Right ventricle myocardium inferior (tissue), 1 donor: ENCODE data around the gene ENC1. TPM values are rescaled to one million over a fixed set of nuclear protein-coding genes. Genes with fewer than 3 reads are reported as not detected.

Source experiments
- ATAC-seq: fragments of 200-7000 bp; cut with Tn5 transposase; one replicate; pipeline ENCODE4 v1.9.1; 2020; ENCODE audit warnings: mild to moderate bottlenecking, moderate library complexity
- DNase-seq: peaks from one replicate; pipeline ENCODE4 v3.0.0; 2021; ENCODE audit errors: missing footprints
- intact Hi-C: fragments of 100-400 bp; cut with DNase I; formaldehyde crosslinking; loops from one replicate; pipeline ENCODE4 v1.11.0; 2022
- total RNA-seq: library from RNA; stranded (reverse); fragmentation: NEBNext Ultra II Directional; extraction: Animal tissue kit (Norgen Biotek cat#: 25700); gene quantifications from one replicate; pipeline ENCODE4 v1.2.1, GENCODE V29; 2021
- donor health status: DM: no; HTN: yes; CAD: no; lungs with severe emphysema.

ENC1 gene
- total RNA-seq, 1 donor from 2014 or later: 3.7 TPM

DNA sequence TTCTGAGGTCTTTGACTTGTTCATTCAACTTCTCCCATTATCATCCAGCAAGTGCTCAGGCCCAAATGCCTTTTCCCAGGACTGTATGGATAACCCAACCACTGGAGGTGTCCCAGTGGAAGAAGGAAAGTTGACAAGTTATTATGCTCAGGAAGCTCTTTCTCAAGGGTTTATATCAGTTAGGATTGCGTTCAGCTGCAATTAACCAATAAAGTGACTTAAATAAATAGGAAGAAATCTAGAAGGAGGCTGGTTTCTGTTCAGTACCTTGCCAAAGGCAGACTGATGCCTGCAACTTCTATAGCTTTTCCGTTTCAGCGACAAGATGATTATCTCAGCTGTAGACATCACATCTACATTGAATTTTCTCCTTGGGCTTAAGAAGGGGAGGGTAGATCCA is 52.1 kb downstream of the ENC1 start:
- DNase-seq: no peak
- intact Hi-C loops: no loop called here
- no peak for ATAC-seq

DNA sequence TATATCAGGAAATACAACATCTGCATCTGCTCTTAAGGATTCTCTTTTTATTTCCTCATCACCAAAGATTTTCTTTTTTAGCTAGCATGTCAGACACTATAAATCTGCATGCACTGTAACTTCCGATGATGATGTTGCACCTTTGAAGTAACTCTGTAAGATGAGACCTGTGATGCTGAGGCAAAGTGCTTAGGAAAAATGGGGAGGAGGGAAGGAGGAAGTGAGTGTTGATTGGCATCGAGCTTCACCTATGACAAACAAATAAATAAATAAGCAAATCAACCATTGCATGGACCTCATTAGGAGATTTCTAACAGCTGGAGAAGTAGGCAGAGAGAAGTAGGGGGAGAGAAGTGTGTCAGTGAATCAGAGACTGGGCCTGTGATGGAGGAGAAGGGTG is 52.6 kb downstream of the ENC1 start:
- ATAC-seq: no peak
- intact Hi-C loops: no loop called here

DNA sequence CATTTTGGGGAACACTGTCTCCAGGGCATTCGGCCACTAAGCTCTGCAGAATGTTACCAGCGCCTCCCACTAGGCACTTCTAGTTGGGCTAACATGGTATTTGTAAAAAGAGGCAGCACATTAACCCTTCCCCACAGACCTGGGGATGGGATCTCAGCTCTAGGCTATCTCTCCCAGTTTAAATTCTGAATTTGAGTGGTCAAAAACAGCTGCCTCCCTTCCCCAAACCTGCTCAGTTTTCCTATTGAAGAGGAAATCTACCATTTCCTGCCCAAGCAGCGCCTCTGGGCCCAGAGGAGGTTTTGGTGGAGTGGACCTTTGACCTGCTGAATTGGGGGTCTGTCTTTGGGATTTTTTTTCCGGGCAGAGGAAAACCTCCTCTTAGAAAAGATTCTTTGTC is 53.2 kb downstream of the ENC1 start:
- no peak for ATAC-seq

More for the DNA sequence above, 52.6 kb downstream of the ENC1 start:
- DNase-seq: no peak

DNA sequence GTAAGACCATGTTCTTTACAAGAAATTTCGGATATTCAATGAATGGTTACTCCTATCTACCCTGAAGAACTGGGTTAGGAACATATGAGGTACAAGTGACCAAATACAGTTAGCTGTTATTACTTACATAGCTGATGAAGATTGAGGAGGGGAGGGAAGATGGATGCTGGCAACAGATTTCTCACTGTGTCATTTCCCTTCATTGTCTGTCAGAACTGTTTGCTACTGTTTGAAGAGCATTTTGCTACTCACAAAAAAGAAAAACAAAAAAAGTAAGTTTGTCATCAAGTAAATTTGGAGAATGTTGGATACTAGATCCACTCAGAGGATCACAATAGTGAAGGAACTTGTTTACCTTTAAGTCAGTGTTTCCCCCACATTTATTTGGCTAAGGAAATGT is 53.7 kb downstream of the ENC1 start:
- intact Hi-C loops: no loop called here
- no peak for DNase-seq
- no peak for ATAC-seq

More for the DNA sequence above, 53.2 kb downstream of the ENC1 start:
- no peak for DNase-seq
- intact Hi-C loops: no loop called here

DNA sequence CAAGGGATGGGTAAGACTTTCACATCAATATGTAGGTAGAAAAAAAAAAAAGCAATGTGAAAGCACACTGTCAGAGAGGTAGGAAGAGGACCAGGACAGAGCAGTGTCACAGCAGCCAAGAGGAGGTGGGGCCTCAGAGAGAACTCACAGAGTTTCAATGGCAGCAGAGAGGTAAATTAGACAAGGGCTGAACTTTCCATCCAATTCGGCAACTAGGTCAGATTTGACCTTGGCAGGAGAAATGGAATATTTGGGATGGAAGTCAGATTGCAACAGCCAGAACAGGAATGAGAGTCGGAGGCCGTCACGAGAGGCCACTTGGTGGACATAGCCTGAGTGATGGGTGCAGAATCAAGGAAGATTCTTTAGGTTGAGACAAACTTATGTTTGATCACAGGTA is 57.7 kb downstream of the ENC1 start:
- intact Hi-C loops: no loop called here
- DNase-seq (no peak), ATAC-seq (no peak)

DNA sequence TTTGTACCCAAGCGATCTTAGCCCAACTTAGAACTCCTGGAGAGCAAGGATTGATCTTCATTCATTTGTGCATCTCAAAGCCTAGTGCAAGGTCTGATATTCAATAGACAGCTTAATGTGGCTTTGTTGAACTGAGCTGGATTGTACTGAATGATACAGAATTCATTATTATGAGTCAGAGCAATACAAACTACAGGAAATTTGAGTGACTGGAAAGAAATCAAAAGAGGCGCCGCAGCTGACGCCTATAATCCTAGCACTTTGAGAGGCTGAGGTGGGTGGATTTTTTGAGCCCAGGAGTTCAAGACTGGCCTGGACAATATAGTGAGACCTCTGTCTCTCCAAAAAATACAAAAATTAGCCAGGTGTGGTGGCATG is 58.6 kb downstream of the ENC1 start:
- intact Hi-C loops: no loop called here
- no peak for DNase-seq
- no peak for ATAC-seq

DNA sequence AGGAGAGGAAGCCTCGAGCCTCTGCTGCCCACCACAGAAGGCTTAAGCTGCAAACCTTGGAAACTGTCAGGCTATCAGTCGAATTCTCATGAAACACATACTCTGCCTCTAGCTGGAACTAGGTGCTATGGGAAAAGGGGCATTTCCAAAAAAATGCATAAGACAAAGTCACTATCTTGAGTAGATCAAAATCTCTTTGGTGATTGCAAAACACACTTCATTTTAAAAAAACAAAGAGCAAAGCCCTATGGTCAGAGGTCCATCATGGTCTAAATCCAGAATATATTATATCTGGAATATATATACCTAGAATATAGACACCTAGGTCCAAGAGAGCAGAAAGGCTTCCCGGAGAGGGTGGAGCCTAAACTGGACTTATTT is 59.8 kb downstream of the ENC1 start:
- ATAC-seq: no peak
- intact Hi-C loops: no loop called here
- DNase-seq: no peak

DNA sequence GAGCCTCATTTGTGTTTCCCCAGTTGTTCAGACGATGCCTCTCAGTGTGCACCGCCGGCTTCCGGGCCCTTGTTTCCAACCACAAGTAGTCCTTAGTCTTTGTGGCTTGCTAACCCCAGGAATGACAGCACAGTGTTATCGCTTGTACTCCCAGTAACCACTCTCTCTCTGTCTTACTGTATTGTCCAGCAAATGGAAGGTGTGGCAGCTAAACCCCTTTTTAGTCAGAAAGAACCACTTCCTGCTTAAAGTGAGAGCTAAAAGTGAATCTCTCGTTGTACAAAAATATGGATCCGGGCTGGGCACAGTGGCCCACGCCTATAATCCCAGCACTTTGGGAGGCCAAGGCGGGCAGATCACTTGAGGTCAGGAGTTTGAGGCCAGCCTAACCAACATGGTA is 61.3 kb downstream of the ENC1 start:
- ATAC-seq (no peak), DNase-seq (no peak)
- intact Hi-C loops: no loop called here

DNA sequence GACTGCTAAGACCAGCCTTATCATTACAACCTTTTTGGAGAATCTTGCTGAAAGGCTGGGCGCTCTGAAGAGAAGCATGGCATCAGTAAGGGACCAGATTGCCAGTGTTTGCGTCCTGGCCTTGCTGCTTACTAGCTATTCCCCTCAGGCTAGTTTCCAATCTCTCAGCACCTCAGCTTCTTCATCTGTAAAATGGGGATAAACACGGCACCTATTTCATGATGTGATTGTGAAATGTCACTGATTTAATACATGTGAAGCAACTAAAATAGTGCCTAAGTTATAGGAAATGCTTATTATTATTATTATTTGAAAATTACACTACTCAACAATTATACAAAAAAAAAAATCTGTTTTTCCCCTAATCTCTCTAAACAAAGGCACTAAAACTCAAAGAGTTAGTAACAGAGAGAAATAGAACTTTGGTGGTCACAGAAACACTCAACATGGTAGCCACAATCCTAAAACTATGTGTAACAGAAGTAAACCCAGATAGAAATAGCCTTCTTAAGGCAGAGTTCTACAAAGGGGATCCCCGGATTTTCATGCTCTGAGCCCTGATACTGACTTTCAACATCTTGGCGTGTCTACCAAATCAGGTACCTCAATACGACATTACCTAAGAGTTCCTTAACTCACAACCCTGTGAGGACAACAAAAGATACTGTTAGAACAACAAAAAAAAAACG is 62.0 kb downstream of the ENC1 start:
- intact Hi-C loops: no loop called here
- ATAC-seq: no peak
- DNase-seq: no peak

Other genes with a start within 250 kb of the ENC1 start
- gene HEXB, start 44.5 kb upstream of the ENC1 start, total RNA-seq: 95.7 TPM
- gene GFM2, start 126.4 kb upstream of the ENC1 start, total RNA-seq: 44.6 TPM
- gene NSA2, start 126.5 kb upstream of the ENC1 start, total RNA-seq: 45.1 TPM
- gene FAM169A, start 225.7 kb upstream of the ENC1 start, total RNA-seq: 3.0 TPM